Left lung (tissue), 10 donors: Measurements from ENCODE around the gene LDLRAD1. TPM values are rescaled to one million over a fixed set of nuclear protein-coding genes. Genes with fewer than 3 reads are reported as not detected.
"Not testable (repeated sequence)": the region's sequence is repeated elsewhere in the genome, so short reads cannot be mapped to it uniquely, and the experiment has no call there.

Experiments used
- ATAC-seq: fragments of 200-7000 bp; cut with Tn5 transposase; one replicate; pipeline ENCODE4 v1.9.1; 2020; ENCODE audit warnings: moderate library complexity
- DNase-seq, 4 donors: peaks; one replicate each; pipeline ENCODE4 v3.0.0-alpha.2; 2013 to 2020
- H3K27ac ChIP-seq, 2 donors: fragments of 200-600 bp; sonication (generic) in 1 of 2; one replicate each; pipeline versions ENCODE4 v1.5.0 to v1.8.0; 2020 to 2021
- H3K27me3 ChIP-seq, 2 donors: fragments of 200-600 bp; sonication (generic) in 1 of 2; one replicate each; pipeline versions ENCODE4 v1.5.0 to v1.8.0; 2020 to 2021
- H3K36me3 ChIP-seq, 2 donors: fragments of 200-600 bp; sonication (generic) in 1 of 2; one replicate each; pipeline versions ENCODE4 v1.5.0 to v1.8.0; 2020 to 2021
- H3K4me1 ChIP-seq, 2 donors: fragments of 200-600 bp; one replicate each; pipeline ENCODE4 v1.8.0; 2021
- H3K4me3 ChIP-seq, 2 donors: fragments of 200-600 bp; sonication (generic) in 1 of 2; one replicate each; pipeline versions ENCODE4 v1.5.0 to v1.8.0; 2020 to 2021; ENCODE audit warnings: mild to moderate bottlenecking in 1 of 2
- H3K9me3 ChIP-seq, 2 donors: fragments of 200-600 bp; sonication (generic) in 1 of 2; one replicate each; pipeline versions ENCODE4 v1.5.0 to v1.8.0; 2020 to 2021
- intact Hi-C, 2 donors: fragments of 100-400 bp; cut with DNase I; formaldehyde crosslinking; loops; one replicate each; pipeline versions ENCODE4 v1.11.2 to v1.14.2; 2022
- polyA plus RNA-seq, 6 donors: library from polyadenylated mRNA; unstranded; fragments of 120-200 nt; gene quantifications; one replicate each; pipeline ENCODE4 v1.2.1, GENCODE V29; 2013; ENCODE audit not compliant: insufficient read length in 6 of 6
- total RNA-seq, 2 donors: library from RNA; stranded (reverse); fragmentation: NEBNext Ultra II Directional; extraction: Animal tissue kit (Norgen Biotek cat#: 25700); gene quantifications; one replicate each; pipeline ENCODE4 v1.2.1, GENCODE V29; 2021
- TF ChIP-seq, protein P1 (sequence below), 2 donors: fragments of 200-600 bp; sonication (generic) in 1 of 2; IDR thresholded peaks; one replicate each; pipeline versions ENCODE4 v1.5.0 to v1.8.0; 2021; ENCODE audit warnings: antibody characterized with exemption in 2 of 2
- donor health status: DM: no; HTN: yes; CAD: no.
- donor health status: DM: no; HTN: no; CAD: no.

LDLRAD1 gene
- total and polyA plus RNA-seq, 8 donors, result 0.68 to 6.9 (median 3.9) TPM; not detected in 1

- ATAC-seq (no peak), DNase-seq (no peak)
- H3K4me3 ChIP-seq, result no peak overlapping the region
- TF ChIP-seq, protein P1, sequence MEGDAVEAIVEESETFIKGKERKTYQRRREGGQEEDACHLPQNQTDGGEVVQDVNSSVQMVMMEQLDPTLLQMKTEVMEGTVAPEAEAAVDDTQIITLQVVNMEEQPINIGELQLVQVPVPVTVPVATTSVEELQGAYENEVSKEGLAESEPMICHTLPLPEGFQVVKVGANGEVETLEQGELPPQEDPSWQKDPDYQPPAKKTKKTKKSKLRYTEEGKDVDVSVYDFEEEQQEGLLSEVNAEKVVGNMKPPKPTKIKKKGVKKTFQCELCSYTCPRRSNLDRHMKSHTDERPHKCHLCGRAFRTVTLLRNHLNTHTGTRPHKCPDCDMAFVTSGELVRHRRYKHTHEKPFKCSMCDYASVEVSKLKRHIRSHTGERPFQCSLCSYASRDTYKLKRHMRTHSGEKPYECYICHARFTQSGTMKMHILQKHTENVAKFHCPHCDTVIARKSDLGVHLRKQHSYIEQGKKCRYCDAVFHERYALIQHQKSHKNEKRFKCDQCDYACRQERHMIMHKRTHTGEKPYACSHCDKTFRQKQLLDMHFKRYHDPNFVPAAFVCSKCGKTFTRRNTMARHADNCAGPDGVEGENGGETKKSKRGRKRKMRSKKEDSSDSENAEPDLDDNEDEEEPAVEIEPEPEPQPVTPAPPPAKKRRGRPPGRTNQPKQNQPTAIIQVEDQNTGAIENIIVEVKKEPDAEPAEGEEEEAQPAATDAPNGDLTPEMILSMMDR (IDR thresholded peaks at IDR 0.05), result no peak
- intact Hi-C loops, result no loop called here
- H3K27me3 ChIP-seq, result peaks cover 0 to 16% of the 10 kb centered on the region in 2 donors
- no peaks in the 10 kb centered on the region for H3K36me3 ChIP-seq
- H3K9me3 ChIP-seq, result no peaks in the 10 kb centered on the region
- no peaks in the 10 kb centered on the region for H3K4me1 ChIP-seq
- no peak overlapping the region for H3K27ac ChIP-seq
Observed at GRCh38 chr1:54006508-54006907, 11.5 kb downstream of the LDLRAD1 start.

DNA sequence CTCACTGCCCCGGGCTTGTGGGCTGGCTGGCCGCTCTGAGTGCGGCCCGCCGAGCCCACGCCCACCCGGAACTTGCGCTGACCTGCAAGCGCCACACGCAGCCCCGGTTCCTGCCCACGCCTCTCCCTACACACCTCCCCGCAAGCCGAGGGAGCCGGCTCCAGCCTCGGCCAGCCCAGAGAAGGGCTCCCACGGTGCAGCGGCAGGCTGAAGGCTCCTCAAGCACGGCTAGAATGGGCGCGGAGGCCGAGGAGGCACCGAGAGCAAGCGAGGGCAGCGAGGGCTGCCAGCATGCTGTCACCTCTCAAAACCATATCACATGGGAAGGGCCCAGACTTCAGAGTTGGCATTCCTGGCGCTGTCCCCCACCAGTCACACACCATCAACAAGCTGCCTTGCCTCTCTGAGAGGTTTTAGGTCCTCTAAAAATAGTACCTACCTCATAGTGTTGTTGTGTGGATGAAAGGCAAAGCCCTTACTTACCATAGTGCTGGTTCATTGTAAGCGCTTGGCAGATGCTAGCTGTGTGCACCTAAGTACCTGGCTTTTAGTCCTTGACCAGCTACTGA is 13.4 kb downstream of the LDLRAD1 start:
- ATAC-seq (no peak), DNase-seq (no peak)
- Histone ChIP-seq H3K4me1 (no peaks in the 10 kb centered on the region), H3K36me3 (no peaks in the 10 kb centered on the region), H3K27me3 (peaks cover 0 to 15% of the 10 kb centered on the region in 2 donors), H3K4me3 (no peak overlapping the region), H3K9me3 (no peaks in the 10 kb centered on the region), H3K27ac (no peak overlapping the region)
- intact Hi-C loops, result no loop called here
- TF ChIP-seq, protein P1 (IDR thresholded peaks at IDR 0.05), result no peak

DNA sequence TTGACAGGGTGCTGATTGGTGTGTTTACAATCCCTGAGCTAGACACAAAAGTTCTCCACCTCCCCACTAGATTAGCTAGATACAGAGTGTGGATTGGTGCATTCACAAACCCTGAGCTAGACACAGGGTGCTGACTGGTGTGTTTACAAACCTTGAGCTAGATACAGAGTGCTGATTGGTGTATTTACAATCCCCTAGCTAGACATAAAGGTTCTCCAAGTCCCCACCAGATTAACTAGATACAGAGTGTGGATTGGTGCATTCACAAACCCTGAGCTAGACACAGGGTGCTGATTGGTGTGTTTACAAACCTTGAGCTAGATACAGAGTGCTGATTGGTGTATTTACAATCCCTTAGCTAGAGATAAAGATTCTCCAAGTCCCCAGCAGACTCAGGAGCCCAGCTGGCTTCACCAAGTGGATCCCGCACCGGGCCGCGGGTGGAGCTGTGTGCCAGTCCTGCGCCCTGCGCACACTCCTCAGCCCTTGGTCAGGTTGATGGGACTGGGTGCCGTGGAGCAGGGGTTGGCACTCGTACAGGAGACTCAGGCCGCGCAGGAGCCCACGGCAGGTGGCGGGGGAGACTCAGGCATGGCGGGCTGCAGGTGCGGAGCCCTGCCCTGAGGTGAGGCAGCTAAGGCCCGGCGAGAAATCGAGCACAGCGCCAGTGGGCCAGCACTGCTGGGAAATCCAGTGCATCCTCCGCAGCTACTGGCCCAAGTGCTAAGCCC is 14.1 kb downstream of the LDLRAD1 start:
- not testable (repeated sequence) for DNase-seq, H3K9me3 ChIP-seq, ATAC-seq

DNA sequence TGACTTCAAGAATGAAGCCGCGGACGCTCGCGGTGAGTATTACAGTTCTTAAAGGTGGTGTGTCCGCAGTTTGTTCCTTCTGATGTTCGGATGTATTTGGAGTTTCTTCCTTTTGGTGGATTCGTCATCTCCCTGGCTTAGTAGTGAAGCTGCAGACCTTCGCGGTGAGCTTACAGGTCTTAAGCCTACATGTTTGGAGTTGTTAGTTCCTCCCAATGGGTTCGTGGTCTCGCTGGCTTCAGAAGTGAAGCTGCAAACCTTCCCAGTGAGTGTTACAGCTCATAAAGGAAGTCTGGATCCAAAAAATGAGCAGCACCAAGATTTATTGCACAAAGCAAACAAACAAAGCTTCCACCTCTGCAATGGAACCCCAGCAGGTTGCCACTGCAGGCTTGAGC is 14.7 kb downstream of the LDLRAD1 start:
- intact Hi-C loops, result no loop called here
- no peak overlapping the region for H3K4me3 ChIP-seq
- H3K27me3 ChIP-seq, result peaks cover 0 to 7% of the 10 kb centered on the region in 2 donors
- ATAC-seq (no peak), DNase-seq (no peak)
- no peaks in the 10 kb centered on the region for H3K36me3 ChIP-seq
- TF ChIP-seq, protein P1 (IDR thresholded peaks at IDR 0.05), result no peak
- H3K9me3 ChIP-seq, result no peaks in the 10 kb centered on the region
- H3K4me1 ChIP-seq, result no peaks in the 10 kb centered on the region
- no peak overlapping the region for H3K27ac ChIP-seq

More for the DNA sequence above, 14.1 kb downstream of the LDLRAD1 start:
- H3K4me3 ChIP-seq, H3K27ac ChIP-seq, H3K36me3 ChIP-seq, intact Hi-C loops, H3K4me1 ChIP-seq: not testable (repeated sequence)
- peaks cover 0 to 14% of the 10 kb centered on the region in 2 donors for H3K27me3 ChIP-seq

DNA sequence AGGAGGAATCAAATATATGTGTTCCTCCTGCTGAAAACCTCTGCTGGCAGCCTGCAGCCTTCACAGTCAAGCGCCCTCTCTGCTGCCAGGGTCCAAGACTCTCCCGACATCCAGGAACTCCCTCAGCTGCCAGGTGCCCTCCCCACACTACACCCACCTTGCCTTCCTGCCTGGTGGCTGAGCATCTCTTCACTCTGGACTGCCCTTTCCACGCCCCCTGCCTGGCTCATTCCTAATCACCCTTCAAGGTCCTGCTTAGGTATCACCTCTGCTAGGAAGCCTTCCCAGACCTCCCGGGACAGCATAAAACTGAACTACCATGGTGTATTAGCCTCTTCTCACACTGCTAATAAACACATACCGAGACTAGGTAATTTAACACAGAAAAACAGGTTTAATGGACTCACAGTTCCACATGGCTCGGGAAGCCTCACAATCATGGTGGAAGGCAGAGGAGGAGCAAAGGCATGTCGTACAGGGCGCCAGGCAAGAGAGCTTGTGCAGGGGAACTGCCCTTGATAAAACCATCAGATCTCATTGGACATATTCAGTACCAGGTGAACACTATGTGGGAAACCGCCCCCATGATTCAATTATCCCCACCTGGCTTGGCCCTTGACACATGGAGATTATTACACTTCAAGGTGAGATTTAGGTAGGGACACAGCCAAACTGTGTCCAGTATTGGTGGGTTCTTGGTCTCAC is 15.3 kb downstream of the LDLRAD1 start:
- ATAC-seq (no peak), DNase-seq (no peak)
- H3K9me3 ChIP-seq, result no peaks in the 10 kb centered on the region
- intact Hi-C loops, result no loop called here
- H3K4me3 ChIP-seq, result no peak overlapping the region
- H3K4me1 ChIP-seq, result no peaks in the 10 kb centered on the region
- H3K36me3 ChIP-seq, result no peaks in the 10 kb centered on the region
- H3K27me3 ChIP-seq, result peaks cover 0 to 2% of the 10 kb centered on the region in 2 donors
- H3K27ac ChIP-seq, result no peak overlapping the region
- TF ChIP-seq, protein P1 (IDR thresholded peaks at IDR 0.05), result no peak
